ENCODE measurements around the gene SORBS2.

Gene SORBS2

GRCh38 chr4:185538806-185539205 lies 273.2 kb downstream of the SORBS2 start:
- no peak for DNase-seq (ENCODE audit: low read depth)
- TF ChIP-seq CTCF (IDR thresholded peaks at IDR 0.05; ENCODE audit: low read depth, low read length, missing control alignments), result no peak
- no peak overlapping the region for H3K4me3 ChIP-seq (ENCODE audit: low read depth, low read length)

GRCh38 chr4:185536411-185536709 lies 275.6 kb downstream of the SORBS2 start:
- no peak for TF ChIP-seq CTCF (IDR thresholded peaks at IDR 0.05; ENCODE audit: low read depth, low read length, missing control alignments)
- H3K4me3 ChIP-seq (ENCODE audit: low read depth, low read length), result no peak overlapping the region
- no peak for DNase-seq (ENCODE audit: low read depth)

GRCh38 chr4:185535612-185536410 lies 276.2 kb downstream of the SORBS2 start:
- TF ChIP-seq CTCF (IDR thresholded peaks at IDR 0.05; ENCODE audit: low read depth, low read length, missing control alignments), result no peak
- no peak overlapping the region for H3K4me3 ChIP-seq (ENCODE audit: low read depth, low read length)
- DNase-seq (ENCODE audit: low read depth), result no peak
